Right kidney (tissue), 1 donor: Measurements from ENCODE around the gene GSDMA.

ENCODE experiments used
- DNase-seq: peaks from one replicate; pipeline ENCODE4 v3.0.0-alpha.2; 2016

Gene GSDMA

GRCh38 chr17:39963829-39964228 lies 1.0 kb downstream of the GSDMA start:
- no peak for DNase-seq

DNA sequence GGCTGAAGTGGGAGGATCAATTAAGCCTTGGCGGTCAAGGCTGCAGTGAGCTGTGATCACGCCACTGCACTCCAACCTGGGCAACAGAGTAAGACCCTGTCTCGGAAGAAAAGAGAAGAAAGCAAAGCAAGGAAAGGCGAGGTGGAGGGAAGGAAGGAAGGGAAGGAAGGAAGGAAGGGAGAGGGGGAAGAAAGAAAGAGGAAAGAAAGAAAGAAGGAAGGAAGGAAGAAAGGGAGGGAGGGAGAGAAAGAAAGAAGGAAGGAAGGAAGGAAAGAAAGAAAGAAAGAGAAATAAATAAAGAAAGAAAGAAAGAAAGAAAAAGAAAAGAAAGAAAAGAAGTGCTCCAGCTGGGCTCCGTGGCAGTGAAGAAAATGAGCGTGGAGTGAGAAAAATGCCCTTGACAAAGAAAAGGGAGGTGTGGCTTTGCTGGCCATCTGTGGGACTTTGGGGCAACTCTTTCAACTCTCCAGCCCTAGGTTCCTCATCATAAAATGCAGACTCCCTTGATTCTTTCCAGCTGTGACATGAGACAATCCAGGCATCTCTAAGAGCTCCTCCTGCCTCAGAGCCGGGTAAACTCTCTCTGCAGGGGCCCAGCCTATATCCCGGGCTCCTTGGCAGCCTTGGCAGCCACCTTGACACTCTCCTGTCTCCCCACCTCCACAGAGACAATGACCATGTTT lies 2.4 kb downstream of the GSDMA start:
- DNase-seq, result no peak

DNA sequence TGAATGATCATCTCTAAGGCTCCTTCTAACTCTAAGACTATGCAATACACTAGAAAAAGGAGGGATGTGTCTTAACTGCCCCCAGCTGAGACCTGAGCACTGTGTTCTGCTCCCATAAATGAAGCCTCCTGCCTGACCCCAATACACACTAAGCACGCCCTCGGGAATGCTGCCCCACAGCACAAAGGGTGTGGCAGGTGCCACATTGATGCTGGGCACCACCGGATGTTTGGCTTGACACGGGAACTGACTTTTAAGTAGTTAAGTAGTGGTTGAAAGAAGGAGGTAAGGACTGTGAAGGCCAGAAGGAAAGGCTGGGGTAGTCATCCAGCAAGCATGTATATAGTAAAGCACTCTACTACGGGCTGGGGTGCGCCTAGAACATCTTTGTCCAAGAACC lies 4.0 kb downstream of the GSDMA start:
- DNase-seq, result no peak

DNA sequence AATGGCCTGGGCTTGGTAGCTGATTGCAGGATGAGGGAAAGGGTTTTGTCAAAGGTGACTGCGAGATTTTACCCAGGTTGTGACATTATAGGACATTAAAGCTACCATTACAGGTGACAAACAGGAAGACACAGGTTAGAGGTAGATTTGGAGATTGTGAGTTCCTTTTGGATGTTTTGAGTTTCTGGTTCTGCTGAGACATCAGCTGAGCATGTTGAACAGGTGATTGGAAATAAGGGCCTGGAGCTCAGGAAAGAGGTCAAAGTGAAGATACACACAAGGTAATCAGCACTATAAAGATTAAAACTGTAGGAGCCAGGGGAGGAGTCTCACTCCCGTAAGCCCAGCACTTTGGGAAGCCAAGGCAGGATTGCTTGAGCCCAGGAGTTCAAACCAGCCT lies 6.0 kb downstream of the GSDMA start:
- no peak for DNase-seq

DNA sequence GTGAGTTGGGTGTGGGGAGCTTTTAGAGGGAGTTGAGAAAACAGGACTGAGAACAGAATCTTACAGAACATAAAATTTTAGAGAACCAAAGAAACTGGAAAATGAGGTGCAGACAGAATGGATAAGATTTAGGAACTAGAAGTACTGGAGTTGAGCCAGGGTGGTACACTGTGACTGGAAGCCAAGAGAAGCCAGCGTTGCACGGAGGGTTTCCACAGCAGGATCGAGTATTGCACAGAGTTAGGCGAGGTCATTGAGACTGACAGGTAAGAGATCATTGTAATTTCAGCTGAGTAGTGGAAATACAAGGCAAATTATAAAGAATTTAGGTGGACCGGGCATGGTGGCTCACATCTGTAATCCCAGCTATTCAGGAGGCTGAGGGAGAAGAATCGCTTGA lies 6.6 kb downstream of the GSDMA start:
- DNase-seq, result no peak

GRCh38 chr17:39970157-39970692 lies 7.4 kb downstream of the GSDMA start:
- DNase-seq, result no peak

GRCh38 chr17:39971076-39971603 lies 8.3 kb downstream of the GSDMA start:
- DNase-seq, result no peak

- DNase-seq, result no peak
Measured at GRCh38 chr17:39972271-39972670, 9.5 kb downstream of the GSDMA start.

- no peak for DNase-seq
Measured at GRCh38 chr17:39973496-39973895, 10.7 kb downstream of the GSDMA start.

GRCh38 chr17:39974433-39974832 lies 11.6 kb downstream of the GSDMA start:
- DNase-seq, result no peak

DNA sequence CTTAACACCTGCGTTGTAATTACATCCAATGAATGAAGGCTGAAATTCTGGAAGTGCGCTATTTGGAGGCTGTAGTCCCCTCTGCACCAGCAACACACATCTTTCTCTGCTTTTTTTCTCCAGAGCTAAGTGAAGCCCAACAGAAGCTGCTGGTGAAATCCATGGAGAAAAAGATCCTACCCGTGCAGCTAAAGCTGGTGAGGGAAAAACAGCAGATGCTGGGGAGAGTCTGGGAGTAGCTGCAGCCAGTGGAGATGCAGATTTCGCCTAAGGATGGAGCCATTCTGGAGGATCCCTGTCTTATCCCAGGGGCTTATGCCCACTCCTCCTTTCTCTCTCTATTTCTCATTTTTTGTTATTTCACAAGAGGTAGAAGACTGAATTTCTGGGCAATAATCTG lies 13.0 kb downstream of the GSDMA start:
- DNase-seq, result no peak

DNA sequence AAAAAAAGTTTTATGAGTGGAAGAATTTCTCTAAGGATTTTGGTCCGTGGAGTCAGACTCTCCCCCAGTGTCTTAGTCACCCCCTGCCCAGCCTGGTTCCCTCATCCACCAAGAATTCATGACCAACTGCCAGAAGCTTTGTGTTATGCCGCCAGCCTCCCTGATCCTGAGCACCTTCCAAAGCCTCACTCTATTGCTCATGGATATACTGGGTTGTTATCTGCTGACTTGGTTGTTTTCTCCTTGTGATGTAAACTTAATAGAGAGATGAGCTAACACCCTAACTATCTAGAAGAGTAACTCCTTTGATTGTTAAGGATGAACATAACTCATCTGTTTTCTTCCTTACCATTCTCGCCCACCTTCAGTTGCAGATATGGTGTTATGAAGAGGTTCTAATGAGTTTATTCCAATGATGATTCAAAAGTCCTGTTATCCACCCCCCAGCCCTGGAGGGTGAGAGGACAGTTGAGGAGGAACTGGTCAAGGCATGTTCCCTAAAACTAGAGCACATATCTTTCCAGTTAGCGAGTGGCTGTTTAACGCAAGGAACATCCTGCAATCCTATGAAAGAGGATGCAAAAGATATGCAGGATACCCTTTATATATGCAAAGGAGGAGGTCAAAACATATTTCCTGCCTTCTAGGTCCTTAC lies 16.3 kb downstream of the GSDMA start:
- DNase-seq, result no peak

GRCh38 chr17:39979893-39980350 lies 17.1 kb downstream of the GSDMA start:
- DNase-seq, result peak; percentile 92

- DNase-seq, result peak; percentile 95
Measured at GRCh38 chr17:39980351-39981206, 17.8 kb downstream of the GSDMA start, which contains the start of gene PSMD3. PSMD3 (plus strand) TSS chr17:39980807; CDS start chr17:39980971, 164 bp downstream.

DNA sequence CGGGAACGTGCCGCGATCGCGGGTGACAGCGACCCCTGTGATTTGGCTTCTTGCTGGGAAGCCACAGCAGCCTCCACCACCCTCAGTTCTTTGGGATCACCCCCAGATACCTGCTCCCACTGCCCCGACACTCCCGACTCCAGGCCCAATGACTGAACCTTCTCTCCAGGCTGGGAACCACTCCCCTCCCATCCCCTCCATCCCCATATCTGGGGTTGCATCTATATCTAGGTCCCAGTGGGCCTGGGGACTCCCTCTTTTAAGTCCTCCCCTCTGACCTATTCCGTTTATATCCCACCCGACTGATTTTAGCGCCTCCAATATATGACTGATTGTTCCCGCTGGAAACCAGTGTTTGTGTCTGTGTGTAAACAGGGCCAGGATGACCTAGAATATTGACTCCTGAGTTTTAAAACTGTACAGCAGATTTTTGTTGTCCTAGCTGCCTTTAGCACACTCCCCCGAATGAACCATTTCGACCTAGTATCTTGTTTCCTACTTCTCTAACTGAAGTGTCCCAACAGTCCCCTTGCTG lies 18.5 kb downstream of the GSDMA start:
- no peak for DNase-seq

GRCh38 chr17:39981766-39982375 lies 19.1 kb downstream of the GSDMA start:
- DNase-seq, result peak; percentile 12

- DNase-seq, result no peak
Measured at GRCh38 chr17:39988206-39988810, 25.5 kb downstream of the GSDMA start.

- DNase-seq, result no peak
Measured at GRCh38 chr17:39994448-39994847, 31.6 kb downstream of the GSDMA start.

GRCh38 chr17:39995438-39995837 lies 32.6 kb downstream of the GSDMA start:
- no peak for DNase-seq

DNA sequence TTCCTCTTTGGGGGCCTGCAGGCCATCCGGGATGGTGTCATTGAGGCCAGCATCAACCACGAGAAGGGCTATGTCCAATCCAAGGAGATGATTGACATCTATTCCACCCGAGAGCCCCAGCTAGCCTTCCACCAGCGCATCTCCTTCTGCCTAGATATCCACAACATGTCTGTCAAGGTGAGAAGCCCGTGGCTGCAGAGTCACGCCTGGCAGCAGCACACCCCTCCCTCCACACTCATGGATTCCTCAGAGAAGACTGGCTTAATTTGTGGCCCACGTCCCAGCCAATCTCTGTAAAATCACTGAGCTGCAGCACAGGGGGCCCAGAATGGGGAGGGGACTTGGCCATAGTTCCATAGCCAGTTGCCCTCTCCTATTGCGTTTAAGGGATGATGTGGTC lies 33.4 kb downstream of the GSDMA start:
- no peak for DNase-seq

GRCh38 chr17:39996800-39997199 lies 34.0 kb downstream of the GSDMA start:
- no peak for DNase-seq
